IMR-90 (cell line): Measurements from ENCODE around the gene H2AZ1. TPM values are rescaled to one million over a fixed set of nuclear protein-coding genes. Genes with fewer than 3 reads are reported as not detected.

Experiments
- ATAC-seq: fragments of 200-7000 bp; cut with Tn5 transposase; 2 replicates; pipeline ENCODE4 v1.9.1; 2020; ENCODE audit warnings: low read depth, mild to moderate bottlenecking, moderate library complexity
- BruUV-seq: library from RNA; stranded (reverse); fragments of 400-500 nt; replicated peaks from 2 replicates; lab custom pipeline; 2021; lab: Mats Ljungman, UMichigan
- CTCF ChIA-PET: fragments of 300-600 bp; formaldehyde crosslinking; extraction: SDS; loops from one replicate; lab custom pipeline; 2021; ENCODE audit warnings: antibody characterized with exemption; lab: Yijun Ruan, JAX
- POLR2A ChIA-PET: fragments of 300-600 bp; sonication (Branson Sonifier 250); formaldehyde crosslinking; loops from one replicate; lab custom pipeline; 2022; ENCODE audit warnings: antibody characterized with exemption; ENCODE audit not compliant: unreplicated experiment; lab: Charles Lee
- DNase-seq: peaks from one replicate; pipeline ENCODE4 v3.0.0; 2013
- H2AFZ ChIP-seq: replicated peaks from 2 replicates; pipeline ENCODE3; 2013; ENCODE audit warnings: low read length, mild to moderate bottlenecking; ENCODE audit not compliant: poor library complexity
- H2AK5ac ChIP-seq: 2 replicates; pipeline ENCODE4 v1.6.1; 2013; ENCODE audit warnings: low read depth, low read length, inconsistent platforms
- H2AK9ac ChIP-seq: replicated peaks from 2 replicates; pipeline ENCODE3; 2013; ENCODE audit warnings: mild to moderate bottlenecking, low read depth, low read length, moderate library complexity; ENCODE audit not compliant: poor library complexity
- H2BK120ac ChIP-seq: 2 replicates; pipeline ENCODE4 v1.6.1; 2013; ENCODE audit warnings: low read depth, low read length, inconsistent platforms
- H2BK15ac ChIP-seq: 3 replicates; pipeline ENCODE4 v1.6.1; 2013; ENCODE audit warnings: low read depth, low read length, inconsistent platforms
- H2BK20ac ChIP-seq: 2 replicates; pipeline ENCODE4 v1.6.1; 2013; ENCODE audit warnings: low read depth, mild to moderate bottlenecking, inconsistent platforms, low read length, moderate library complexity
- H2BK5ac ChIP-seq: 2 replicates; pipeline ENCODE4 v1.6.1; 2013; ENCODE audit warnings: mild to moderate bottlenecking, low read depth, low read length, inconsistent platforms; ENCODE audit not compliant: poor library complexity, severe bottlenecking
- H3K14ac ChIP-seq: replicated peaks from 2 replicates; pipeline ENCODE4 v1.6.1; 2013; ENCODE audit warnings: low read depth, low read length, inconsistent platforms
- H3K18ac ChIP-seq: 2 replicates; pipeline ENCODE4 v1.6.1; 2013; ENCODE audit warnings: low read depth, low read length, control low read depth
- H3K23ac ChIP-seq: 2 replicates; pipeline ENCODE4 v1.6.1; 2013; ENCODE audit warnings: low read depth, low read length, inconsistent platforms
- H3K27ac ChIP-seq: 2 replicates; pipeline ENCODE4 v1.5.1; 2013; ENCODE audit warnings: mild to moderate bottlenecking, control low read depth, low read length; ENCODE audit not compliant: insufficient read depth
- H3K27me3 ChIP-seq: 2 replicates; pipeline ENCODE4 v1.6.1; 2013; ENCODE audit warnings: low read length; ENCODE audit not compliant: control insufficient read depth, insufficient read depth
- H3K36me3 ChIP-seq: 2 replicates; pipeline ENCODE4 v1.6.1; 2013; ENCODE audit warnings: low read length, mixed read lengths; ENCODE audit not compliant: control insufficient read depth, insufficient read depth
- H3K4ac ChIP-seq: 2 replicates; pipeline ENCODE4 v1.6.1; 2013; ENCODE audit warnings: low read depth, low read length, inconsistent platforms
- H3K4me1 ChIP-seq: 2 replicates; pipeline ENCODE4 v1.6.1; 2013; ENCODE audit warnings: low read length, mixed read lengths; ENCODE audit not compliant: control insufficient read depth, insufficient read depth
- H3K4me2 ChIP-seq: 2 replicates; pipeline ENCODE4 v1.6.1; 2013; ENCODE audit warnings: low read depth, mild to moderate bottlenecking, control low read depth, low read length, moderate library complexity
- H3K4me3 ChIP-seq: 2 replicates; pipeline ENCODE4 v1.5.1; 2013; ENCODE audit warnings: low read depth, mild to moderate bottlenecking, control low read depth, low read length, moderate library complexity; ENCODE audit not compliant: insufficient read depth
- H3K56ac ChIP-seq: 2 replicates; pipeline ENCODE4 v1.6.1; 2013; ENCODE audit warnings: low read length, inconsistent platforms; ENCODE audit not compliant: insufficient read depth; ENCODE audit errors: extremely low read depth
- H3K79me1 ChIP-seq, 2 experiments: 2 replicates each; pipeline ENCODE4 v1.6.1; 2013; ENCODE audit warnings: low read length in 2 of 2, inconsistent platforms in 1 of 2, low read depth in 1 of 2
- H3K9ac ChIP-seq: 2 replicates; pipeline ENCODE4 v1.6.1; 2013; ENCODE audit warnings: low read depth, low read length, control low read depth
- H3K9me1 ChIP-seq: 2 replicates; pipeline ENCODE4 v1.6.1; 2013; ENCODE audit warnings: low read length, inconsistent platforms; ENCODE audit not compliant: insufficient read depth
- H3K9me3 ChIP-seq: 2 replicates; pipeline ENCODE4 v1.6.1; 2013; ENCODE audit warnings: low read length; ENCODE audit not compliant: control insufficient read depth, insufficient read depth
- H4K20me1 ChIP-seq: 2 replicates; pipeline ENCODE4 v1.6.1; 2013; ENCODE audit warnings: low read length, inconsistent platforms; ENCODE audit not compliant: insufficient read depth
- H4K5ac ChIP-seq: 2 replicates; pipeline ENCODE4 v1.6.1; 2013; ENCODE audit warnings: mild to moderate bottlenecking, low read depth, low read length, control low read depth
- H4K8ac ChIP-seq, 2 experiments: 2 replicates each; pipeline ENCODE4 v1.6.1; 2013; ENCODE audit warnings: low read depth in 2 of 2, low read length in 2 of 2, control low read depth in 1 of 2, inconsistent platforms in 1 of 2
- H4K91ac ChIP-seq: 2 replicates; pipeline ENCODE4 v1.6.1; 2013; ENCODE audit warnings: low read depth, low read length, inconsistent platforms; ENCODE audit not compliant: insufficient read depth
- BHLHE40 ChIP-seq: fragments of 150-350 bp; IDR thresholded peaks from 2 replicates; pipeline ENCODE4 v1.6.1; 2016; ENCODE audit warnings: mild to moderate bottlenecking, low read depth, low read length
- MXI1 ChIP-seq: IDR thresholded peaks from 2 replicates; pipeline ENCODE4 v1.6.1; 2012; ENCODE audit warnings: low read depth, mild to moderate bottlenecking, low read length, moderate library complexity, borderline replicate concordance
- NFE2L2 ChIP-seq: fragments of 150-350 bp; IDR thresholded peaks from 2 replicates; pipeline ENCODE4 v1.6.1; 2016; ENCODE audit warnings: low read depth, mild to moderate bottlenecking, low read length
- WGBS, 2 experiments: methylation state at CpG; one replicate each; pipeline versions ENCODE4 v1.1.5 to v1.1.7; 2013; ENCODE audit warnings: missing lambda C conversion rate in 2 of 2; ENCODE audit not compliant: insufficient read length in 1 of 2; ENCODE audit errors: extremely low coverage in 2 of 2; 5-methylcytosine and 5-hydroxymethylcytosine counted together
- dilution Hi-C: fragments of 300-500 bp; cut with HindIII; formaldehyde crosslinking; loops from one replicate; pipeline ENCODE4 v1.14.3; 2018; ENCODE audit warnings: low sequenced_read_pairs; ENCODE audit not compliant: unreplicated experiment
- in situ Hi-C: fragments of 300-500 bp; cut with MboI; formaldehyde crosslinking; loops from 3 replicates; pipeline ENCODE4 v1.14.3; 2019; ENCODE audit warnings: low sequenced_read_pairs, inconsistent platforms, mixed read lengths
- intact Hi-C: fragments of 100-400 bp; cut with micrococcal nuclease; formaldehyde crosslinking; loops from 2 replicates; pipeline ENCODE4 v1.10.0; 2022
- polyA plus RNA-seq, 3 experiments: library from polyadenylated mRNA; depleted of rRNA; stranded (reverse); fragments of >200 nt; gene quantifications; 2 replicates each; pipeline ENCODE4 v1.2.3, GENCODE V29; 2012; ENCODE audit warnings: low replicate concordance in 1 of 3
- total RNA-seq: library from RNA; depleted of rRNA; stranded (reverse); fragments of >200 nt; gene quantifications from 2 replicates; pipeline ENCODE4 v1.2.3, GENCODE V29; 2012

H2AZ1 gene
- total and polyA plus RNA-seq, 2 of the 4 experiments (the other 2 are of a cell fraction), result 456 to 1,129 TPM

- dilution Hi-C loops, result no loop called here
- Histone ChIP-seq H3K56ac (no peak overlapping the region), H3K4me3 (no peak overlapping the region), H2BK120ac (no peak overlapping the region), H3K36me3 (peaks cover 13% of the 10 kb centered on the region), H4K91ac (no peak overlapping the region), H4K20me1 (no peaks in the 10 kb centered on the region), H2BK20ac (no peak overlapping the region), H2BK5ac (no peak overlapping the region), H3K27ac (no peak overlapping the region), H3K4ac (no peak overlapping the region), H2BK15ac (no peak overlapping the region), H3K79me1 (peaks cover 8 to 13% of the 10 kb centered on the region in 2 experiments), H3K14ac (no peak overlapping the region), H2AFZ (no peak overlapping the region), H2AK9ac (no peak overlapping the region), H4K5ac (no peak overlapping the region), H3K9me1 (0 out of 2 replicates have a peak, but pooled peaks cover 4% of the 10 kb centered on the region), H3K4me2 (no peak overlapping the region), H3K9me3 (no peaks in the 10 kb centered on the region), H4K8ac (no peak overlapping the region), H3K18ac (no peak overlapping the region), H3K9ac (no peak overlapping the region), H3K27me3 (no peaks in the 10 kb centered on the region), H3K4me1 (no peaks in the 10 kb centered on the region), H3K23ac (no peak overlapping the region), H2AK5ac (no peak overlapping the region)
- in situ Hi-C loops, result no loop called here
- no peak for ATAC-seq
- WGBS, 2 experiments, result no CpG with 5 or more reads among the region's 2 CpGs
- intact Hi-C loops, result no loop called here
- ChIA-PET CTCF (no interaction called here), POLR2A (no interaction called here)
- no peak for TF ChIP-seq MXI1
- no peak for TF ChIP-seq NFE2L2
- TF ChIP-seq BHLHE40, result no peak
- DNase-seq, result no peak
- BruUV-seq, result no TSS peak
These were observed 31.4 kb downstream of the H2AZ1 start for GRCh38 chr4:99918656-99919055.
